A549 (cell line): ENCODE results near the gene EFCAB8. TPM values are rescaled to one million over a fixed set of nuclear protein-coding genes. Genes with fewer than 3 reads are reported as not detected.

Experiments used
- ATAC-seq, 2 experiments: fragments of 200-7000 bp in 1 of 2; fragments of >200 bp in 1 of 2; cut with Nextera tagmentation in 1 of 2; cut with Tn5 transposase in 1 of 2; 3 replicates each; pipeline versions ENCODE4 v1.8.0 to v1.9.1; 2018 to 2020; ENCODE audit warnings: mild to moderate bottlenecking in 1 of 2, moderate library complexity in 1 of 2
- CTCF ChIA-PET: fragments of 300-600 bp; sonication (Branson Sonifier 250); formaldehyde crosslinking; extraction: SDS; loops from one replicate; lab custom pipeline; 2021; ENCODE audit warnings: antibody characterized with exemption, inconsistent platforms; lab: Yijun Ruan, JAX
- POLR2A ChIA-PET: fragments of 350-600 bp; formaldehyde crosslinking; extraction: SDS; loops from one replicate; lab custom pipeline; 2021; ENCODE audit warnings: antibody characterized with exemption, inconsistent platforms; lab: Yijun Ruan, JAX
- DNase-seq, 2 experiments: peaks; one replicate each; pipeline versions ENCODE4 v3.0.0 to v3.0.0-alpha.2; 2011 to 2016; ENCODE audit warnings: low read depth in 1 of 2, low spot score in 1 of 2
- FAIRE-seq: peaks from 2 replicates; lab custom pipeline; 2011; peaks lifted over from hg19 to GRCh38; lab: Jason Lieb, UNC
- H3K27ac ChIP-seq, 2 experiments: fragments of >200 bp; sonication (Bioruptor Twin); formaldehyde crosslinking; 3 replicates each; pipeline ENCODE4 v1.5.1; 2016 to 2017
- H3K4me1 ChIP-seq: fragments of >200 bp; sonication (Bioruptor Twin); formaldehyde crosslinking; 3 replicates; pipeline ENCODE4 v1.6.1; 2016
- H3K4me2 ChIP-seq: fragments of >200 bp; sonication (Bioruptor Twin); formaldehyde crosslinking; 3 replicates; pipeline ENCODE4 v1.6.1; 2016
- H3K4me3 ChIP-seq: fragments of >200 bp; sonication (Bioruptor Twin); formaldehyde crosslinking; 3 replicates; pipeline ENCODE4 v1.5.1; 2016
- H3K9me3 ChIP-seq: fragments of >200 bp; sonication (Bioruptor Twin); formaldehyde crosslinking; 3 replicates; pipeline ENCODE4 v1.6.1; 2016
- BHLHE40 ChIP-seq: IDR thresholded peaks from 2 replicates; pipeline ENCODE4 v1.6.1; 2012; ENCODE audit warnings: low read depth, low read length, inconsistent platforms
- CBX2 ChIP-seq: fragments of 200-600 bp; sonication (generic); IDR thresholded peaks from 2 replicates; pipeline ENCODE4 v1.6.1; 2016; ENCODE audit warnings: low read depth, mild to moderate bottlenecking, borderline replicate concordance
- FOSL2 ChIP-seq, 2 experiments: fragments of 450-650 bp in 1 of 2; fragments of >200 bp in 1 of 2; sonication (Bioruptor Twin) in 1 of 2; formaldehyde crosslinking; IDR thresholded peaks; 2 replicates each; pipeline versions ENCODE4 v1.5.0 to v1.6.1; 2016 to 2020; ENCODE audit warnings: mild to moderate bottlenecking in 1 of 2, moderate library complexity in 1 of 2
- FOXS1 ChIP-seq: fragments of 250-450 bp; sonication (Bioruptor Pico); IDR thresholded peaks from 2 replicates; pipeline ENCODE4 v1.5.0; 2020; ENCODE audit warnings: mild to moderate bottlenecking, moderate library complexity
- GATA3 ChIP-seq: IDR thresholded peaks from 2 replicates; pipeline ENCODE4 v1.6.1; 2012; ENCODE audit warnings: borderline replicate concordance
- JUNB ChIP-seq: fragments of >200 bp; sonication (Bioruptor Twin); formaldehyde crosslinking; IDR thresholded peaks from 2 replicates; pipeline ENCODE4 v1.6.1; 2016
- KDM1A ChIP-seq: fragments of 200-600 bp; sonication (generic); IDR thresholded peaks from 2 replicates; pipeline ENCODE4 v1.6.1; 2016; ENCODE audit warnings: low read depth, mild to moderate bottlenecking
- MAZ ChIP-seq: fragments of 150-350 bp; IDR thresholded peaks from 2 replicates; pipeline ENCODE4 v1.6.1; 2014; ENCODE audit warnings: antibody characterized with exemption, low read depth, low read length, borderline replicate concordance
- MYC ChIP-seq: IDR thresholded peaks from 2 replicates; pipeline ENCODE4 v1.6.1; 2012; ENCODE audit warnings: mild to moderate bottlenecking, inconsistent platforms, low read length, improper control_type of control experiment, borderline replicate concordance
- POLR2A ChIP-seq: IDR thresholded peaks from 2 replicates; pipeline ENCODE4 v1.6.1; 2012; ENCODE audit warnings: mild to moderate bottlenecking, low read length
- RFX5 ChIP-seq: fragments of 450-650 bp; IDR thresholded peaks from 2 replicates; pipeline ENCODE4 v1.7.1; 2014; ENCODE audit warnings: antibody characterized with exemption, mild to moderate bottlenecking, moderate library complexity
- ZC3H11A ChIP-seq: fragments of 450-650 bp; IDR thresholded peaks from 2 replicates; pipeline ENCODE4 v1.6.1; 2014; ENCODE audit warnings: antibody characterized with exemption, mild to moderate bottlenecking
- ZFP36 ChIP-seq: fragments of 450-650 bp; IDR thresholded peaks from 2 replicates; pipeline ENCODE4 v1.6.1; 2014; ENCODE audit warnings: borderline replicate concordance; ENCODE audit not compliant: partially characterized antibody
- ZSCAN20 ChIP-seq: fragments of 250-450 bp; sonication (Bioruptor Pico); IDR thresholded peaks from 2 replicates; pipeline ENCODE4 v1.8.0; 2022; ENCODE audit warnings: mild to moderate bottlenecking, moderate library complexity
- WGBS: methylation state at CpG from one replicate; pipeline ENCODE4 v1.1.6; 2017; ENCODE audit errors: missing lambda C conversion rate; 5-methylcytosine and 5-hydroxymethylcytosine counted together
- polyA plus RNA-seq, 4 experiments: library from polyadenylated mRNA; depleted of rRNA in 3 of 4; stranded (reverse); fragments of >200 nt; fragmentation: RNase III in 1 of 4; extraction: RNeasy Plus Mini Kit Qiagen cat#74134 plus additional on column Dnase treatment in 1 of 4; gene quantifications; 2 replicates in 3 of 4; 3 replicates in 1 of 4; pipeline ENCODE4 v1.2.3, GENCODE V29; 2011 to 2017
- TF ChIP-seq, protein P1 (sequence below): fragments of 450-650 bp; IDR thresholded peaks from 2 replicates; pipeline ENCODE4 v1.6.1; 2014; ENCODE audit warnings: antibody characterized with exemption
- TF ChIP-seq, protein P2 (sequence below): IDR thresholded peaks from 2 replicates; pipeline ENCODE4 v1.6.1; 2012
- TF ChIP-seq, protein P3 (sequence below): fragments of 200-600 bp; sonication (generic); IDR thresholded peaks from 2 replicates; pipeline ENCODE4 v1.6.1; 2016; ENCODE audit warnings: antibody characterized with exemption, mild to moderate bottlenecking, moderate library complexity
- TF ChIP-seq, protein P4 (sequence below): IDR thresholded peaks from 2 replicates; pipeline ENCODE4 v1.6.1; 2012; ENCODE audit warnings: low read depth, borderline replicate concordance
- TF ChIP-seq, protein P5 (sequence below): fragments of >200 bp; sonication (Bioruptor Twin); formaldehyde crosslinking; IDR thresholded peaks from 3 replicates; pipeline ENCODE4 v1.5.1; 2016

The EFCAB8 gene
- polyA plus RNA-seq, 2 of the 4 experiments (the other 2 are of a cell fraction) = not detected

DNA sequence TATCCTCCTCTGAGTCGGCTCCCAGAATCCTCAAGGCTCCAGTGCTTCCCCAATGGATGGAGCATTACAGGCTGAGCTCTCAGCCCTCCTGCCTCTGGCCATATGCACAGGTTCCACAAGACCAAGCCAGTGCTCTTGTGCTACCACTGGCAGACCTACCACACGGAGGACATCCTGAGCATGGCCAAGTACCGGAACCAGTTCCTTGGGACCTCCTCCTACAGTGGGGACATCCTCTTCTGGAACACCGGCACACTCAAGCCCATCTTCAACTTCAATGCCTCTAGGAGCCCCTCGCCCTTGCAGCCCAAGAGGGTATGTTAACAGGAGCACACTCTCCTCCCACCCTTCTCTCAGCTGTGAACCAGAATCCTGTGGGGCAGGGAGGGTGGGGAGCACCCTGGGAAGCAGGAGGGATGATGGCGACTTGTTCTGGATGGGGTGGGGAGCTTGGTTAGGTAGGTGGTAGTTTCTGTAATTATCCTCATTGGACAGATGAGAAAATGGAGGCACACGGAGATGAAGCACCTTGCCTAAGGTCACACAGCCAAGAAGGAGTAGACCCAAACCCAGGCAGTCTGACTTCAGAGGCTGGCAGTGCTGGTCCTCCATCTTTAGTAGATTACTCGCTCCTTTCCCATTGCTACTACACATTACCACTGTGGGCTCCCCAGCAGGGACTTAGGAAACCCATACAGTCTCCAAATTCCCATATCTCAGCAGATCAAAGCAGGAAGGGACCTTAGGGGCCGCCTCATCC is 58.6 kb downstream of the EFCAB8 start:
- WGBS = 25% methylated on average over 9 of the region's 9 CpGs
- TF ChIP-seq MAZ = no peak
- TF ChIP-seq ZFP36 = no peak
- no peak for TF ChIP-seq JUNB
- TF ChIP-seq POLR2A = no peak
- no peak for TF ChIP-seq KDM1A
- TF ChIP-seq, protein P1, sequence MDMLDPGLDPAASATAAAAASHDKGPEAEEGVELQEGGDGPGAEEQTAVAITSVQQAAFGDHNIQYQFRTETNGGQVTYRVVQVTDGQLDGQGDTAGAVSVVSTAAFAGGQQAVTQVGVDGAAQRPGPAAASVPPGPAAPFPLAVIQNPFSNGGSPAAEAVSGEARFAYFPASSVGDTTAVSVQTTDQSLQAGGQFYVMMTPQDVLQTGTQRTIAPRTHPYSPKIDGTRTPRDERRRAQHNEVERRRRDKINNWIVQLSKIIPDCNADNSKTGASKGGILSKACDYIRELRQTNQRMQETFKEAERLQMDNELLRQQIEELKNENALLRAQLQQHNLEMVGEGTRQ = no peak
- no peak for TF ChIP-seq BHLHE40
- POLR2A ChIA-PET = no interaction called here
- Histone ChIP-seq H3K9me3 (peaks cover 15% of the 10 kb centered on the region), H3K4me1 (no peaks in the 10 kb centered on the region), H3K4me2 (no peak overlapping the region), H3K4me3 (no peak overlapping the region), H3K27ac (no peak overlapping the region)
- DNase-seq (no peak), ATAC-seq (no peak), FAIRE-seq (no peak)
- CTCF ChIA-PET = interaction anchor here (1.1 to 2.4 kb wide), 2 partner anchors 29 to 179 kb away, joined by 3 to 8 read pairs; no protein-coding TSS in a partner anchor

DNA sequence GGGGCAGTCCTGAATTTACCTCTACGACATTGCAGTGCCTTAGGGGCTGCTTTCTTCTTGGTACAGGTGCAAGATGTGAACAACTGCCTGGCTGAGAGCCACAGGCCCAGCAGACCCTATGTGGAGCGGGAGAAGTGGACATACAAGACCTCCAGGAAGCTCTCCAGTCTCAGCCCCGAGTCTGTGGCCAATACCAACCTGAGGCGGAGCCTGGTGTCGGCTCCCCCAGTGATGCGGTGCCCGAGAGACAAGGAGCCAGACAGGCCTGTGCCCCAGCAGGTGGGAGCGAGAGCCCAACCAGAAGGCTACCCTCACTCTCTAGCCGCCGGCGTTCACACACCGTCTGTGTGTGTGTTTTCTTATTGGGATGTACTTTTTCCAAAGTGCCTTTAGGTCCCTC is 59.6 kb downstream of the EFCAB8 start:
- H3K27ac ChIP-seq = no peak overlapping the region
- no peak for TF ChIP-seq ZC3H11A
- no peak for TF ChIP-seq MYC
- TF ChIP-seq, protein P2, sequence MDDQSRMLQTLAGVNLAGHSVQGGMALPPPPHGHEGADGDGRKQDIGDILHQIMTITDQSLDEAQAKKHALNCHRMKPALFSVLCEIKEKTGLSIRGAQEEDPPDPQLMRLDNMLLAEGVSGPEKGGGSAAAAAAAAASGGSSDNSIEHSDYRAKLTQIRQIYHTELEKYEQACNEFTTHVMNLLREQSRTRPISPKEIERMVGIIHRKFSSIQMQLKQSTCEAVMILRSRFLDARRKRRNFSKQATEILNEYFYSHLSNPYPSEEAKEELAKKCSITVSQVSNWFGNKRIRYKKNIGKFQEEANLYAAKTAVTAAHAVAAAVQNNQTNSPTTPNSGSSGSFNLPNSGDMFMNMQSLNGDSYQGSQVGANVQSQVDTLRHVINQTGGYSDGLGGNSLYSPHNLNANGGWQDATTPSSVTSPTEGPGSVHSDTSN = no peak
- no peak for TF ChIP-seq RFX5
- TF ChIP-seq CBX2 = no peak
- TF ChIP-seq MAZ = no peak
- no peak for TF ChIP-seq KDM1A
- no peak for TF ChIP-seq FOXS1 (CRISPR knock-in tag)
- no peak for TF ChIP-seq FOSL2 (IDR thresholded peaks at IDR 0.05)
- no peak for TF ChIP-seq FOSL2 (CRISPR knock-in tag; IDR thresholded peaks at IDR 0.05)
- TF ChIP-seq, protein P3, sequence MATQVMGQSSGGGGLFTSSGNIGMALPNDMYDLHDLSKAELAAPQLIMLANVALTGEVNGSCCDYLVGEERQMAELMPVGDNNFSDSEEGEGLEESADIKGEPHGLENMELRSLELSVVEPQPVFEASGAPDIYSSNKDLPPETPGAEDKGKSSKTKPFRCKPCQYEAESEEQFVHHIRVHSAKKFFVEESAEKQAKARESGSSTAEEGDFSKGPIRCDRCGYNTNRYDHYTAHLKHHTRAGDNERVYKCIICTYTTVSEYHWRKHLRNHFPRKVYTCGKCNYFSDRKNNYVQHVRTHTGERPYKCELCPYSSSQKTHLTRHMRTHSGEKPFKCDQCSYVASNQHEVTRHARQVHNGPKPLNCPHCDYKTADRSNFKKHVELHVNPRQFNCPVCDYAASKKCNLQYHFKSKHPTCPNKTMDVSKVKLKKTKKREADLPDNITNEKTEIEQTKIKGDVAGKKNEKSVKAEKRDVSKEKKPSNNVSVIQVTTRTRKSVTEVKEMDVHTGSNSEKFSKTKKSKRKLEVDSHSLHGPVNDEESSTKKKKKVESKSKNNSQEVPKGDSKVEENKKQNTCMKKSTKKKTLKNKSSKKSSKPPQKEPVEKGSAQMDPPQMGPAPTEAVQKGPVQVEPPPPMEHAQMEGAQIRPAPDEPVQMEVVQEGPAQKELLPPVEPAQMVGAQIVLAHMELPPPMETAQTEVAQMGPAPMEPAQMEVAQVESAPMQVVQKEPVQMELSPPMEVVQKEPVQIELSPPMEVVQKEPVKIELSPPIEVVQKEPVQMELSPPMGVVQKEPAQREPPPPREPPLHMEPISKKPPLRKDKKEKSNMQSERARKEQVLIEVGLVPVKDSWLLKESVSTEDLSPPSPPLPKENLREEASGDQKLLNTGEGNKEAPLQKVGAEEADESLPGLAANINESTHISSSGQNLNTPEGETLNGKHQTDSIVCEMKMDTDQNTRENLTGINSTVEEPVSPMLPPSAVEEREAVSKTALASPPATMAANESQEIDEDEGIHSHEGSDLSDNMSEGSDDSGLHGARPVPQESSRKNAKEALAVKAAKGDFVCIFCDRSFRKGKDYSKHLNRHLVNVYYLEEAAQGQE = no peak
- TF ChIP-seq BHLHE40 = no peak
- TF ChIP-seq ZSCAN20 (CRISPR knock-in tag) = no peak
- TF ChIP-seq, protein P4, sequence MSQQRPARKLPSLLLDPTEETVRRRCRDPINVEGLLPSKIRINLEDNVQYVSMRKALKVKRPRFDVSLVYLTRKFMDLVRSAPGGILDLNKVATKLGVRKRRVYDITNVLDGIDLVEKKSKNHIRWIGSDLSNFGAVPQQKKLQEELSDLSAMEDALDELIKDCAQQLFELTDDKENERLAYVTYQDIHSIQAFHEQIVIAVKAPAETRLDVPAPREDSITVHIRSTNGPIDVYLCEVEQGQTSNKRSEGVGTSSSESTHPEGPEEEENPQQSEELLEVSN = no peak
- no peak for TF ChIP-seq GATA3
- TF ChIP-seq, protein P5, sequence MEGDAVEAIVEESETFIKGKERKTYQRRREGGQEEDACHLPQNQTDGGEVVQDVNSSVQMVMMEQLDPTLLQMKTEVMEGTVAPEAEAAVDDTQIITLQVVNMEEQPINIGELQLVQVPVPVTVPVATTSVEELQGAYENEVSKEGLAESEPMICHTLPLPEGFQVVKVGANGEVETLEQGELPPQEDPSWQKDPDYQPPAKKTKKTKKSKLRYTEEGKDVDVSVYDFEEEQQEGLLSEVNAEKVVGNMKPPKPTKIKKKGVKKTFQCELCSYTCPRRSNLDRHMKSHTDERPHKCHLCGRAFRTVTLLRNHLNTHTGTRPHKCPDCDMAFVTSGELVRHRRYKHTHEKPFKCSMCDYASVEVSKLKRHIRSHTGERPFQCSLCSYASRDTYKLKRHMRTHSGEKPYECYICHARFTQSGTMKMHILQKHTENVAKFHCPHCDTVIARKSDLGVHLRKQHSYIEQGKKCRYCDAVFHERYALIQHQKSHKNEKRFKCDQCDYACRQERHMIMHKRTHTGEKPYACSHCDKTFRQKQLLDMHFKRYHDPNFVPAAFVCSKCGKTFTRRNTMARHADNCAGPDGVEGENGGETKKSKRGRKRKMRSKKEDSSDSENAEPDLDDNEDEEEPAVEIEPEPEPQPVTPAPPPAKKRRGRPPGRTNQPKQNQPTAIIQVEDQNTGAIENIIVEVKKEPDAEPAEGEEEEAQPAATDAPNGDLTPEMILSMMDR = no peak
- DNase-seq (no peak), ATAC-seq (peak in 1 of 2 experiments; percentile 30; a peak in 1 of 6 replicates), FAIRE-seq (no peak)
- no peak overlapping the region for H3K4me3 ChIP-seq
- H3K4me1 ChIP-seq = no peaks in the 10 kb centered on the region
- WGBS = 22% methylated on average over 12 of the region's 12 CpGs
- POLR2A ChIA-PET = no interaction called here
- CTCF ChIA-PET = interaction anchor here (1.1 to 2.4 kb wide), 2 partner anchors 28 to 178 kb away, joined by 3 to 8 read pairs; no protein-coding TSS in a partner anchor
- no peak overlapping the region for H3K4me2 ChIP-seq
- H3K9me3 ChIP-seq = peaks cover 15% of the 10 kb centered on the region
